SJSA1 (cell line): ENCODE measurements around the gene CCDC92B. TPM values are rescaled to one million over a fixed set of nuclear protein-coding genes. Genes with fewer than 3 reads are reported as not detected.
"Not testable (repeated sequence)": the region's sequence is repeated elsewhere in the genome, so short reads cannot be mapped to it uniquely, and the experiment has no call there.

Experiments
- DNase-seq, 2 experiments: peaks; one replicate each; pipeline ENCODE4 v3.0.0-alpha.2; 2015 to 2020; ENCODE audit warnings: low spot score in 2 of 2, low read depth in 1 of 2
- H3K27ac ChIP-seq: fragments of 250-450 bp; sonication (Bioruptor Pico); 2 replicates; pipeline ENCODE4 v1.5.1; 2020; ENCODE audit warnings: mild to moderate bottlenecking, moderate library complexity
- H3K27me3 ChIP-seq: fragments of 250-450 bp; sonication (Bioruptor Pico); replicated peaks from 2 replicates; pipeline ENCODE4 v1.5.1; 2020; ENCODE audit warnings: mild to moderate bottlenecking, moderate library complexity
- H3K36me3 ChIP-seq: fragments of 250-450 bp; sonication (Bioruptor Pico); 2 replicates; pipeline ENCODE4 v1.5.1; 2020; ENCODE audit warnings: mild to moderate bottlenecking
- H3K4me1 ChIP-seq: fragments of 250-450 bp; sonication (Bioruptor Pico); replicated peaks from 2 replicates; pipeline ENCODE4 v1.6.1; 2021; ENCODE audit warnings: mild to moderate bottlenecking
- H3K4me3 ChIP-seq: fragments of 250-450 bp; sonication (Bioruptor Pico); 2 replicates; pipeline ENCODE4 v1.5.1; 2020; ENCODE audit warnings: mild to moderate bottlenecking
- H3K9me3 ChIP-seq: fragments of 250-450 bp; sonication (Bioruptor Pico); replicated peaks from 2 replicates; pipeline ENCODE4 v1.5.1; 2020; ENCODE audit warnings: mild to moderate bottlenecking
- total RNA-seq: library from RNA; depleted of rRNA; stranded (reverse); fragments of >200 nt; shearing (Covaris generic); gene quantifications from 2 replicates; pipeline ENCODE4 v1.2.3, GENCODE V29; 2014

CCDC92B gene
- total RNA-seq, 1 experiment from 2014 or later = not detected

- peaks cover 63% of the 10 kb centered on the region for H3K36me3 ChIP-seq
- no peak overlapping the region for H3K4me3 ChIP-seq
Observed at GRCh38 chr17:2700491-2701141, 48.8 kb downstream of the CCDC92B start.

GRCh38 chr17:2700030-2700490, 49.4 kb downstream of the CCDC92B start:
- Histone ChIP-seq H3K4me1 (peaks cover 1% of the 10 kb centered on the region; the same call in 1 of the 2 replicates), H3K27me3 (no peaks in the 10 kb centered on the region), H3K4me3 (no peak overlapping the region), H3K27ac (no peak overlapping the region), H3K9me3 (no peaks in the 10 kb centered on the region), H3K36me3 (peaks cover 68% of the 10 kb centered on the region)
- no peak for DNase-seq

More at GRCh38 chr17:2700491-2701141, 48.8 kb downstream of the CCDC92B start:
- no peaks in the 10 kb centered on the region for H3K27me3 ChIP-seq
- H3K27ac ChIP-seq = no peak overlapping the region
- no peak for DNase-seq
- no peaks in the 10 kb centered on the region for H3K9me3 ChIP-seq
- H3K4me1 ChIP-seq = peaks cover 6% of the 10 kb centered on the region

- peaks cover 69% of the 10 kb centered on the region for H3K36me3 ChIP-seq
- H3K27me3 ChIP-seq = not testable (repeated sequence)
Observed at GRCh38 chr17:2699216-2699805, 50.1 kb downstream of the CCDC92B start.

GRCh38 chr17:2697611-2698162, 51.8 kb downstream of the CCDC92B start:
- Histone ChIP-seq H3K4me1 (no peaks in the 10 kb centered on the region), H3K4me3 (no peak overlapping the region), H3K27me3 (no peaks in the 10 kb centered on the region), H3K27ac (no peak overlapping the region), H3K9me3 (no peaks in the 10 kb centered on the region), H3K36me3 (peaks cover 64% of the 10 kb centered on the region)
- DNase-seq = peak in 1 of 2 experiments; percentile 35

More at GRCh38 chr17:2699216-2699805, 50.1 kb downstream of the CCDC92B start:
- H3K4me3 ChIP-seq, H3K27ac ChIP-seq, H3K4me1 ChIP-seq, H3K9me3 ChIP-seq: not testable (repeated sequence)
- peak in 1 of 2 experiments; percentile 16 for DNase-seq

GRCh38 chr17:2695961-2696760, 53.3 kb downstream of the CCDC92B start:
- Histone ChIP-seq H3K9me3 (no peaks in the 10 kb centered on the region), H3K27me3 (no peaks in the 10 kb centered on the region), H3K4me1 (no peaks in the 10 kb centered on the region), H3K27ac (no peak overlapping the region), H3K36me3 (peaks cover 66% of the 10 kb centered on the region), H3K4me3 (no peak overlapping the region)
- DNase-seq = peak in 1 of 2 experiments; percentile 37

GRCh38 chr17:2695243-2695960, 54.0 kb downstream of the CCDC92B start:
- no peaks in the 10 kb centered on the region for H3K27me3 ChIP-seq
- peaks cover 66% of the 10 kb centered on the region for H3K36me3 ChIP-seq
- no peak overlapping the region for H3K27ac ChIP-seq
- H3K4me1 ChIP-seq = no peaks in the 10 kb centered on the region
- H3K9me3 ChIP-seq = no peaks in the 10 kb centered on the region
- peak in 1 of 2 experiments; percentile 31 for DNase-seq
- no peak overlapping the region for H3K4me3 ChIP-seq

GRCh38 chr17:2694381-2695242, 54.8 kb downstream of the CCDC92B start:
- no peak overlapping the region for H3K27ac ChIP-seq
- no peaks in the 10 kb centered on the region for H3K27me3 ChIP-seq
- H3K9me3 ChIP-seq = no peaks in the 10 kb centered on the region
- H3K4me1 ChIP-seq = no peaks in the 10 kb centered on the region
- DNase-seq = peak in 1 of 2 experiments; percentile 41
- H3K36me3 ChIP-seq = peaks cover 68% of the 10 kb centered on the region
- H3K4me3 ChIP-seq = no peak overlapping the region

GRCh38 chr17:2693561-2694380, 55.7 kb downstream of the CCDC92B start:
- Histone ChIP-seq H3K9me3 (no peaks in the 10 kb centered on the region), H3K4me1 (no peaks in the 10 kb centered on the region), H3K27me3 (no peaks in the 10 kb centered on the region), H3K36me3 (peaks cover 69% of the 10 kb centered on the region), H3K27ac (no peak overlapping the region), H3K4me3 (no peak overlapping the region)
- DNase-seq = peak in 1 of 2 experiments; percentile 37

- Histone ChIP-seq H3K4me3 (no peak overlapping the region), H3K27ac (no peak overlapping the region), H3K4me1 (no peaks in the 10 kb centered on the region)
Observed at GRCh38 chr17:2692781-2693135, 56.7 kb downstream of the CCDC92B start.

GRCh38 chr17:2691965-2692780, 57.3 kb downstream of the CCDC92B start:
- H3K27ac ChIP-seq = no peak overlapping the region
- no peaks in the 10 kb centered on the region; the same call in 1 of the 2 replicates for H3K4me1 ChIP-seq
- H3K27me3 ChIP-seq = no peaks in the 10 kb centered on the region
- no peak overlapping the region for H3K4me3 ChIP-seq
- H3K36me3 ChIP-seq = peaks cover 61% of the 10 kb centered on the region
- no peaks in the 10 kb centered on the region for H3K9me3 ChIP-seq
- DNase-seq = peak in 1 of 2 experiments; percentile 41

More at GRCh38 chr17:2692781-2693135, 56.7 kb downstream of the CCDC92B start:
- Histone ChIP-seq H3K36me3 (peaks cover 63% of the 10 kb centered on the region), H3K9me3 (no peaks in the 10 kb centered on the region), H3K27me3 (no peaks in the 10 kb centered on the region)
- peak in 1 of 2 experiments; percentile 24 for DNase-seq
